K562 (cell line): ENCODE results near the gene SMAP2. TPM values are rescaled to one million over a fixed set of nuclear protein-coding genes. Genes with fewer than 3 reads are reported as not detected.
A peak's percentile ranks its signal among the peaks of the same experiment; 100 is the strongest.

ENCODE experiments used
- CXXC5 ChIP-seq: fragments of 250-450 bp; sonication (Bioruptor Pico); IDR thresholded peaks from 2 replicates; pipeline ENCODE4 v1.8.0; 2022; ENCODE audit warnings: inconsistent platforms, mild to moderate bottlenecking, moderate library complexity
- MAFF ChIP-seq: IDR thresholded peaks from 2 replicates; pipeline ENCODE4 v1.6.1; 2012; ENCODE audit warnings: low read length, improper control_type of control experiment
- MCM3 ChIP-seq: fragments of 450-650 bp; IDR thresholded peaks from 2 replicates; pipeline ENCODE4 v1.6.1; 2016
- MEIS2 ChIP-seq: fragments of 450-650 bp; IDR thresholded peaks from 2 replicates; pipeline ENCODE4 v1.6.1; 2014; ENCODE audit warnings: mild to moderate bottlenecking; ENCODE audit not compliant: partially characterized antibody
- PHTF2 ChIP-seq: fragments of 250-450 bp; sonication (Bioruptor Pico); IDR thresholded peaks from 2 replicates; pipeline ENCODE4 v1.5.0; 2021; ENCODE audit warnings: mild to moderate bottlenecking
- STAG1 ChIP-seq: sonication (generic); formaldehyde crosslinking; IDR thresholded peaks from 2 replicates; pipeline ENCODE4 v1.5.0; 2020; ENCODE audit warnings: missing genetic modification reagents, borderline replicate concordance
- STAT5B ChIP-seq: fragments of 250-450 bp; sonication (Bioruptor Pico); IDR thresholded peaks from 2 replicates; pipeline ENCODE4 v1.8.0; 2021; ENCODE audit warnings: mild to moderate bottlenecking, inconsistent platforms
- TAL1 ChIP-seq: fragments of 450-650 bp; IDR thresholded peaks from 2 replicates; pipeline ENCODE4 v1.6.1; 2016; ENCODE audit warnings: mild to moderate bottlenecking
- ZNF57 ChIP-seq: fragments of 450-650 bp; formaldehyde crosslinking; IDR thresholded peaks from 2 replicates; pipeline ENCODE4 v1.4.0; 2020; ENCODE audit warnings: mild to moderate bottlenecking, moderate library complexity
- ZNF766 ChIP-seq: fragments of 200-800 bp; sonication (Bioruptor generic); conservative IDR thresholded peaks from 2 replicates; pipeline ENCODE4 v1.6.1; 2016; ENCODE audit warnings: missing genetic modification characterization, missing compliant biosample characterization
- ZNF780A ChIP-seq: fragments of 250-450 bp; sonication (Bioruptor Pico); IDR thresholded peaks from 2 replicates; pipeline ENCODE4 v1.5.0; 2021; ENCODE audit warnings: mild to moderate bottlenecking
- ZSCAN32 ChIP-seq: fragments of 450-650 bp; formaldehyde crosslinking; IDR thresholded peaks from 2 replicates; pipeline ENCODE4 v1.4.0; 2020; ENCODE audit warnings: mild to moderate bottlenecking, moderate library complexity
- polyA plus RNA-seq, 8 experiments: library from polyadenylated mRNA; depleted of rRNA in 4 of 8; stranded (reverse) in 5 of 8; unstranded in 3 of 8; fragments of >200 nt; fragmentation: Nextera tagmentation in 2 of 8; fragmentation: Illumina TruSeq in 1 of 8; extraction: Ambion mirVana in 2 of 8; extraction: Trizol in 1 of 8; gene quantifications; 2 replicates each; pipeline versions ENCODE4 v1.2.1 to v1.2.3, GENCODE V29; 2011 to 2014; ENCODE audit warnings: inconsistent platforms in 1 of 8, missing spikeins in 1 of 8
- total RNA-seq, 7 experiments: library from RNA; depleted of rRNA in 6 of 7; stranded (reverse); fragments of >200 nt in 6 of 7; fragmentation: Illumina TruSeq in 2 of 7; extraction: Trizol in 2 of 7; gene quantifications; 2 replicates each; pipeline versions ENCODE4 v1.2.1 to v1.2.3, GENCODE V29; 2011 to 2021; ENCODE audit warnings: low replicate concordance in 1 of 7
- TF ChIP-seq, protein P1 (sequence below): sonication (generic); formaldehyde crosslinking; IDR thresholded peaks from 2 replicates; pipeline ENCODE4 v1.8.1; 2023; ENCODE audit warnings: missing genetic modification reagents, mild to moderate bottlenecking, borderline replicate concordance
- TF ChIP-seq, protein P2 (sequence below): fragments of 250-450 bp; sonication (Bioruptor Pico); IDR thresholded peaks from 2 replicates; pipeline ENCODE4 v1.4.0; 2020; ENCODE audit warnings: borderline replicate concordance
- TF ChIP-seq, protein P3 (sequence below): fragments of 200-800 bp; sonication (Bioruptor generic); IDR thresholded peaks from 2 replicates; pipeline ENCODE4 v1.6.1; 2017; ENCODE audit warnings: missing genetic modification characterization, missing compliant biosample characterization
- TF ChIP-seq, protein P4 (sequence below), 2 experiments: fragments of 150-350 bp in 1 of 2; IDR thresholded peaks; 2 replicates each; pipeline ENCODE4 v1.6.1; 2012 to 2016; ENCODE audit warnings: low read depth in 2 of 2, low read length in 2 of 2, mild to moderate bottlenecking in 1 of 2, moderate library complexity in 1 of 2

The SMAP2 gene
- total and polyA plus RNA-seq, 9 of the 15 experiments (the other 6 are each of a cell fraction or from before 2014, with no cell fraction given) = 38.7 to 212 (median 94.1) TPM

DNA sequence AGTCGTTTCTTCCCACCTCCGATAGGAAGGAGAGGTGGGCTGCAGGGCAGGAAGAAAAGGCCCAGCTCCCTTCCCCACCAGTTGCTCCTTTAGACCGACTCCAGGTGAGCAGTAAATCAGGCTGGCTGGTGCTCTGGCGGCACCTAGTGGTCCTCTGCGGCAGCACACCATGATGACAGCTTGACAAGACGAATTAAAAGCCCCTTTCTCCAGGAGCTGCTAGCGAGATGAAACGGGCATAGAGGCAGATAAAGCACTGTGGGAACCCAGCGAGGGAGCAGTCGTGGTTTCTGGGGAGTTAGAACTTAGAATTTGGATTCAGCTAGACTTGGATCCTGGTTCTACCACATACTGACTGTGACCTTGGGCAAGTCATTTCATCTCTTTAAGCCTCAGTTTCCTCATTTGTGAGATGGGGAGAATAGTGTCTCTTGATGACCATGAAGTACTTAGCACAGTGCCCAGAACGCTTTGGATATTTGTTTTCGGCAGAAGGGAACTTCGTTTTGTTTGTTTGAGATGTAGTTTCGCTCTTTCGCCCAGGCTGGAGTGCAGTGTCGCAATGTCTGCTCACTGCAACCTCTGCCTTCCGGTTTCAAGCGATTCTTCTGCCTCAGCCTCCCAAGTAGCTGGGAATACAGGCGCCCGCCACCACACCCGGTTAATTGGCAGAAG is 34.6 kb upstream of the SMAP2 start (continued):
- TF ChIP-seq, protein P1, sequence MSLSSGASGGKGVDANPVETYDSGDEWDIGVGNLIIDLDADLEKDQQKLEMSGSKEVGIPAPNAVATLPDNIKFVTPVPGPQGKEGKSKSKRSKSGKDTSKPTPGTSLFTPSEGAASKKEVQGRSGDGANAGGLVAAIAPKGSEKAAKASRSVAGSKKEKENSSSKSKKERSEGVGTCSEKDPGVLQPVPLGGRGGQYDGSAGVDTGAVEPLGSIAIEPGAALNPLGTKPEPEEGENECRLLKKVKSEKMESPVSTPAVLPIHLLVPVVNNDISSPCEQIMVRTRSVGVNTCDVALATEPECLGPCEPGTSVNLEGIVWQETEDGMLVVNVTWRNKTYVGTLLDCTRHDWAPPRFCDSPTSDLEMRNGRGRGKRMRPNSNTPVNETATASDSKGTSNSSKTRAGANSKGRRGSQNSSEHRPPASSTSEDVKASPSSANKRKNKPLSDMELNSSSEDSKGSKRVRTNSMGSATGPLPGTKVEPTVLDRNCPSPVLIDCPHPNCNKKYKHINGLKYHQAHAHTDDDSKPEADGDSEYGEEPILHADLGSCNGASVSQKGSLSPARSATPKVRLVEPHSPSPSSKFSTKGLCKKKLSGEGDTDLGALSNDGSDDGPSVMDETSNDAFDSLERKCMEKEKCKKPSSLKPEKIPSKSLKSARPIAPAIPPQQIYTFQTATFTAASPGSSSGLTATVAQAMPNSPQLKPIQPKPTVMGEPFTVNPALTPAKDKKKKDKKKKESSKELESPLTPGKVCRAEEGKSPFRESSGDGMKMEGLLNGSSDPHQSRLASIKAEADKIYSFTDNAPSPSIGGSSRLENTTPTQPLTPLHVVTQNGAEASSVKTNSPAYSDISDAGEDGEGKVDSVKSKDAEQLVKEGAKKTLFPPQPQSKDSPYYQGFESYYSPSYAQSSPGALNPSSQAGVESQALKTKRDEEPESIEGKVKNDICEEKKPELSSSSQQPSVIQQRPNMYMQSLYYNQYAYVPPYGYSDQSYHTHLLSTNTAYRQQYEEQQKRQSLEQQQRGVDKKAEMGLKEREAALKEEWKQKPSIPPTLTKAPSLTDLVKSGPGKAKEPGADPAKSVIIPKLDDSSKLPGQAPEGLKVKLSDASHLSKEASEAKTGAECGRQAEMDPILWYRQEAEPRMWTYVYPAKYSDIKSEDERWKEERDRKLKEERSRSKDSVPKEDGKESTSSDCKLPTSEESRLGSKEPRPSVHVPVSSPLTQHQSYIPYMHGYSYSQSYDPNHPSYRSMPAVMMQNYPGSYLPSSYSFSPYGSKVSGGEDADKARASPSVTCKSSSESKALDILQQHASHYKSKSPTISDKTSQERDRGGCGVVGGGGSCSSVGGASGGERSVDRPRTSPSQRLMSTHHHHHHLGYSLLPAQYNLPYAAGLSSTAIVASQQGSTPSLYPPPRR = no peak
- TF ChIP-seq, protein P2, sequence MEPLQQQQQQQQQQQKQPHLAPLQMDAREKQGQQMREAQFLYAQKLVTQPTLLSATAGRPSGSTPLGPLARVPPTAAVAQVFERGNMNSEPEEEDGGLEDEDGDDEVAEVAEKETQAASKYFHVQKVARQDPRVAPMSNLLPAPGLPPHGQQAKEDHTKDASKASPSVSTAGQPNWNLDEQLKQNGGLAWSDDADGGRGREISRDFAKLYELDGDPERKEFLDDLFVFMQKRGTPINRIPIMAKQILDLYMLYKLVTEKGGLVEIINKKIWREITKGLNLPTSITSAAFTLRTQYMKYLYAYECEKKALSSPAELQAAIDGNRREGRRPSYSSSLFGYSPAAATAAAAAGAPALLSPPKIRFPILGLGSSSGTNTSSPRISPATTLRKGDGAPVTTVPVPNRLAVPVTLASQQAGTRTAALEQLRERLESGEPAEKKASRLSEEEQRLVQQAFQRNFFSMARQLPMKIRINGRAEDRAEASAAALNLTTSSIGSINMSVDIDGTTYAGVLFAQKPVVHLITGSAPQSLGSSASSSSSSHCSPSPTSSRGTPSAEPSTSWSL (CRISPR knock-in tag) = no peak
- TF ChIP-seq CXXC5 = 0 out of 2 replicates have a peak, but pooled peaks have one; percentile 17
- TF ChIP-seq, protein P3, sequence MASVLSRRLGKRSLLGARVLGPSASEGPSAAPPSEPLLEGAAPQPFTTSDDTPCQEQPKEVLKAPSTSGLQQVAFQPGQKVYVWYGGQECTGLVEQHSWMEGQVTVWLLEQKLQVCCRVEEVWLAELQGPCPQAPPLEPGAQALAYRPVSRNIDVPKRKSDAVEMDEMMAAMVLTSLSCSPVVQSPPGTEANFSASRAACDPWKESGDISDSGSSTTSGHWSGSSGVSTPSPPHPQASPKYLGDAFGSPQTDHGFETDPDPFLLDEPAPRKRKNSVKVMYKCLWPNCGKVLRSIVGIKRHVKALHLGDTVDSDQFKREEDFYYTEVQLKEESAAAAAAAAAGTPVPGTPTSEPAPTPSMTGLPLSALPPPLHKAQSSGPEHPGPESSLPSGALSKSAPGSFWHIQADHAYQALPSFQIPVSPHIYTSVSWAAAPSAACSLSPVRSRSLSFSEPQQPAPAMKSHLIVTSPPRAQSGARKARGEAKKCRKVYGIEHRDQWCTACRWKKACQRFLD = no peak
- TF ChIP-seq ZNF766 (CRISPR knock-in tag) = 0 out of 2 replicates have a peak, but pooled peaks have one; percentile 30
- peak; percentile 93 for TF ChIP-seq MEIS2
- TF ChIP-seq STAT5B (CRISPR knock-in tag) = no peak
- no peak for TF ChIP-seq ZSCAN32 (CRISPR knock-in tag)
- TF ChIP-seq, protein P4, sequence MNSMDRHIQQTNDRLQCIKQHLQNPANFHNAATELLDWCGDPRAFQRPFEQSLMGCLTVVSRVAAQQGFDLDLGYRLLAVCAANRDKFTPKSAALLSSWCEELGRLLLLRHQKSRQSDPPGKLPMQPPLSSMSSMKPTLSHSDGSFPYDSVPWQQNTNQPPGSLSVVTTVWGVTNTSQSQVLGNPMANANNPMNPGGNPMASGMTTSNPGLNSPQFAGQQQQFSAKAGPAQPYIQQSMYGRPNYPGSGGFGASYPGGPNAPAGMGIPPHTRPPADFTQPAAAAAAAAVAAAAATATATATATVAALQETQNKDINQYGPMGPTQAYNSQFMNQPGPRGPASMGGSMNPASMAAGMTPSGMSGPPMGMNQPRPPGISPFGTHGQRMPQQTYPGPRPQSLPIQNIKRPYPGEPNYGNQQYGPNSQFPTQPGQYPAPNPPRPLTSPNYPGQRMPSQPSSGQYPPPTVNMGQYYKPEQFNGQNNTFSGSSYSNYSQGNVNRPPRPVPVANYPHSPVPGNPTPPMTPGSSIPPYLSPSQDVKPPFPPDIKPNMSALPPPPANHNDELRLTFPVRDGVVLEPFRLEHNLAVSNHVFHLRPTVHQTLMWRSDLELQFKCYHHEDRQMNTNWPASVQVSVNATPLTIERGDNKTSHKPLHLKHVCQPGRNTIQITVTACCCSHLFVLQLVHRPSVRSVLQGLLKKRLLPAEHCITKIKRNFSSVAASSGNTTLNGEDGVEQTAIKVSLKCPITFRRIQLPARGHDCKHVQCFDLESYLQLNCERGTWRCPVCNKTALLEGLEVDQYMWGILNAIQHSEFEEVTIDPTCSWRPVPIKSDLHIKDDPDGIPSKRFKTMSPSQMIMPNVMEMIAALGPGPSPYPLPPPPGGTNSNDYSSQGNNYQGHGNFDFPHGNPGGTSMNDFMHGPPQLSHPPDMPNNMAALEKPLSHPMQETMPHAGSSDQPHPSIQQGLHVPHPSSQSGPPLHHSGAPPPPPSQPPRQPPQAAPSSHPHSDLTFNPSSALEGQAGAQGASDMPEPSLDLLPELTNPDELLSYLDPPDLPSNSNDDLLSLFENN (IDR thresholded peaks at IDR 0.05; ENCODE audit: low read depth in 2 of 2, low read length in 2 of 2) = peak; percentile 30 to 33; a peak in 2 of 4 replicates
- TF ChIP-seq TAL1 = no peak
- no peak for TF ChIP-seq MCM3
- no peak for TF ChIP-seq ZNF780A (CRISPR knock-in tag)
- no peak for TF ChIP-seq PHTF2 (CRISPR knock-in tag)
- TF ChIP-seq ZNF57 (CRISPR knock-in tag) = no peak
- no peak for TF ChIP-seq MAFF
- TF ChIP-seq STAG1 (CRISPR knock-in tag) = peak; percentile 94
